GM23248 (cell line): ENCODE data around the gene ARSD. TPM values are rescaled to one million over a fixed set of nuclear protein-coding genes. Genes with fewer than 3 reads are reported as not detected.

Source experiments
- DNase-seq: peaks from one replicate; pipeline ENCODE4 v3.0.0-alpha.2; 2015
- H2AFZ ChIP-seq: fragments of 200-600 bp; sonication (generic); 2 replicates; pipeline ENCODE4 v1.6.1; 2016; ENCODE audit warnings: antibody characterized with exemption
- H3F3A ChIP-seq: fragments of 200-600 bp; sonication (generic); 2 replicates; pipeline ENCODE4 v1.6.1; 2016; ENCODE audit warnings: mild to moderate bottlenecking, antibody characterized with exemption, mixed run types; ENCODE audit not compliant: insufficient read depth
- H3K27ac ChIP-seq: fragments of 200-600 bp; sonication (generic); 2 replicates; pipeline ENCODE4 v1.5.1; 2016; ENCODE audit warnings: mild to moderate bottlenecking
- H3K27me3 ChIP-seq: fragments of 200-600 bp; sonication (generic); replicated peaks from 2 replicates; pipeline ENCODE4 v1.6.1; 2016; ENCODE audit warnings: mild to moderate bottlenecking; ENCODE audit not compliant: insufficient read depth
- H3K36me3 ChIP-seq: fragments of 200-600 bp; sonication (generic); 2 replicates; pipeline ENCODE4 v1.6.1; 2016; ENCODE audit warnings: low read depth, mild to moderate bottlenecking
- H3K4me1 ChIP-seq: fragments of 200-600 bp; sonication (generic); 2 replicates; pipeline ENCODE4 v1.6.1; 2016; ENCODE audit warnings: mild to moderate bottlenecking; ENCODE audit not compliant: insufficient read depth
- H3K4me2 ChIP-seq: fragments of 200-600 bp; sonication (generic); one replicate; pipeline ENCODE4 v1.6.1; 2016; ENCODE audit warnings: mild to moderate bottlenecking; ENCODE audit not compliant: unreplicated experiment
- H3K4me3 ChIP-seq: fragments of 200-600 bp; sonication (generic); 2 replicates; pipeline ENCODE4 v1.5.1; 2016; ENCODE audit warnings: mild to moderate bottlenecking
- H3K79me2 ChIP-seq: fragments of 200-600 bp; sonication (generic); 2 replicates; pipeline ENCODE4 v1.6.1; 2016; ENCODE audit warnings: mild to moderate bottlenecking; ENCODE audit not compliant: insufficient read depth
- H3K9ac ChIP-seq: fragments of 200-600 bp; sonication (generic); 2 replicates; pipeline ENCODE4 v1.6.1; 2016; ENCODE audit warnings: mild to moderate bottlenecking
- H3K9me2 ChIP-seq: fragments of 200-600 bp; sonication (generic); 2 replicates; pipeline ENCODE4 v1.6.1; 2016; ENCODE audit warnings: mixed run types, mild to moderate bottlenecking, moderate library complexity; ENCODE audit not compliant: insufficient read depth
- H3K9me3 ChIP-seq: fragments of 200-600 bp; sonication (generic); one replicate; pipeline ENCODE4 v1.6.1; 2017; ENCODE audit warnings: low read depth
- H4K20me1 ChIP-seq: fragments of 200-600 bp; sonication (generic); 2 replicates; pipeline ENCODE4 v1.6.0; 2016; ENCODE audit not compliant: insufficient read depth
- EZH2 ChIP-seq: fragments of 200-600 bp; sonication (generic); IDR thresholded peaks from 2 replicates; pipeline ENCODE4 v1.6.1; 2018; ENCODE audit warnings: antibody characterized with exemption, mild to moderate bottlenecking; ENCODE audit not compliant: insufficient read depth, poor library complexity, severe bottlenecking
- EZH2phosphoT487 ChIP-seq: fragments of 200-600 bp; sonication (generic); IDR thresholded peaks from 2 replicates; pipeline ENCODE4 v1.6.1; 2018; ENCODE audit warnings: antibody characterized with exemption, moderate library complexity, mild to moderate bottlenecking, low read depth; ENCODE audit not compliant: insufficient read depth
- WGBS, 2 experiments: methylation state at CpG; one replicate each; pipeline ENCODE4 v1.1.6; 2015 to 2017; ENCODE audit warnings: low lambda C conversion rate in 2 of 2, low coverage in 1 of 2; ENCODE audit errors: missing lambda C conversion rate in 2 of 2; 5-methylcytosine and 5-hydroxymethylcytosine counted together
- in situ Hi-C: fragments of 300-500 bp; cut with MboI; formaldehyde crosslinking; loops from 2 replicates; pipeline ENCODE4 v1.15.0; 2020
- polyA plus RNA-seq: library from polyadenylated mRNA; unstranded; fragments of >200 nt; fragmentation: Nextera tagmentation; extraction: Ambion mirVana; gene quantifications from 2 replicates; pipeline ENCODE4 v1.2.1, GENCODE V29; 2016
- total RNA-seq: library from RNA; depleted of rRNA; stranded (reverse); fragments of >200 nt; shearing (Covaris generic); gene quantifications from 2 replicates; pipeline ENCODE4 v1.2.3, GENCODE V29; 2014

Gene ARSD
- total and polyA plus RNA-seq, 2 experiments from 2014 or later = 10.7 to 11.7 TPM

GRCh38 chrX:2934715-2935710, 5.9 kb upstream of the ARSD start:
- Histone ChIP-seq H3K9ac (no peak overlapping the region), H3K27ac (no peak overlapping the region), H3K27me3 (no peaks in the 10 kb centered on the region), H4K20me1 (no peaks in the 10 kb centered on the region), H3K79me2 (no peaks in the 10 kb centered on the region), H3K9me3 (no peaks in the 10 kb centered on the region), H3K9me2 (no peaks in the 10 kb centered on the region), H3F3A (no peaks in the 10 kb centered on the region), H3K36me3 (no peaks in the 10 kb centered on the region), H3K4me2 (no peak overlapping the region), H2AFZ (no peak overlapping the region), H3K4me1 (no peaks in the 10 kb centered on the region), H3K4me3 (no peak overlapping the region)
- in situ Hi-C loops = no loop called here
- DNase-seq = no peak
- TF ChIP-seq EZH2phosphoT487 = no peak
- no peak for TF ChIP-seq EZH2
- 49% methylated on average over 12 to 18 of the region's 18 CpGs for WGBS, 2 experiments

DNA sequence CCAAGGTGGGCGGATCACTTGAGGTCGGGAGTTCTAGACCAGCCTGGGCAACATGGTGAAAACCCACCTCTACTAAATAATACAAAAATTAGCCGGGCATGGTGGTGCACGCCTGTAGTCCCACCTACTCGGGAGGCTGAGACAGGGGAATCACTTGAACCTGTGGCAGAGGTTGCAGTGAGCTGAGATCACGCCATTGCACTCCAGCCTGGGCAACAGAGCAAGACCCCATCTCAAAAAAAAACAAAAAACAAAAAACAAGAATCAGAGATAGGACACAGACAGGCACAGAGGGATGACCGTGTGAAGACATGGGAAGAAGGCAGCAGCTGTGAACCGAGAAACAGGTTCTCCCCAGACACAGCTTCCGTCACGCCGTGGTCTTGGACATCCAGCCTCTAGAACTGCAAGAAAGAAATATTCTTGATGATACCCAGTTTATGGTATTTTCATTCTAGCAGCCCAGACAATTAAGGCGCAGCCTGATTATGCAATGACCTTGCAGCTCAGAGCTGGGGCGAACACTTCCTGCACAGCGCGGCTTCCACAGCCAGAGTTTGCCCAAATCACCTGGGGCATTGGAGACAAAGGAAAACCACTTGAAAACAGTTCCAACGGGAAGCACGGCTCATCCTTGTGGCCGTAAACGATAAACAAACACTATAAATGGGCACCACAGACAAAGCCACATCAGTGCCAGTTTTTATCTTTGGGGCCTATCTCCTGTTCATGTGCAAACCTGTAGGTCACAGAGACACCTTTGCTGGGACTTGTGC, 4.2 kb upstream of the ARSD start:
- no peaks in the 10 kb centered on the region for H4K20me1 ChIP-seq
- no peak overlapping the region for H3K9ac ChIP-seq
- no peak overlapping the region for H2AFZ ChIP-seq
- no peak overlapping the region for H3K27ac ChIP-seq
- no peaks in the 10 kb centered on the region for H3F3A ChIP-seq
- no peaks in the 10 kb centered on the region for H3K9me3 ChIP-seq
- no peaks in the 10 kb centered on the region for H3K4me1 ChIP-seq
- H3K79me2 ChIP-seq = no peaks in the 10 kb centered on the region
- no peak for DNase-seq
- 69 to 75% methylated on average over 17 to 19 of the region's 19 CpGs for WGBS, 2 experiments
- no peak for TF ChIP-seq EZH2
- TF ChIP-seq EZH2phosphoT487 = no peak
- no peak overlapping the region for H3K4me3 ChIP-seq
- in situ Hi-C loops = no loop called here
- no peaks in the 10 kb centered on the region for H3K27me3 ChIP-seq
- H3K36me3 ChIP-seq = no peaks in the 10 kb centered on the region
- H3K4me2 ChIP-seq = no peak overlapping the region
- no peaks in the 10 kb centered on the region for H3K9me2 ChIP-seq

GRCh38 chrX:2931612-2932011, 2.5 kb upstream of the ARSD start:
- H2AFZ ChIP-seq = no peak overlapping the region
- H3K4me1 ChIP-seq = no peaks in the 10 kb centered on the region
- no peaks in the 10 kb centered on the region for H3K9me2 ChIP-seq
- no peaks in the 10 kb centered on the region for H3F3A ChIP-seq
- no peaks in the 10 kb centered on the region for H3K9me3 ChIP-seq
- DNase-seq = no peak
- H3K4me2 ChIP-seq = no peak overlapping the region
- H3K9ac ChIP-seq = no peak overlapping the region
- in situ Hi-C loops = no loop called here
- H3K27ac ChIP-seq = no peak overlapping the region
- H3K27me3 ChIP-seq = no peaks in the 10 kb centered on the region
- TF ChIP-seq EZH2 (no peak), EZH2phosphoT487 (no peak)
- 76 to 78% methylated on average over 4 of the region's 4 CpGs for WGBS, 2 experiments
- no peaks in the 10 kb centered on the region for H3K36me3 ChIP-seq
- H3K4me3 ChIP-seq = no peak overlapping the region
- H3K79me2 ChIP-seq = no peaks in the 10 kb centered on the region
- H4K20me1 ChIP-seq = no peaks in the 10 kb centered on the region

DNA sequence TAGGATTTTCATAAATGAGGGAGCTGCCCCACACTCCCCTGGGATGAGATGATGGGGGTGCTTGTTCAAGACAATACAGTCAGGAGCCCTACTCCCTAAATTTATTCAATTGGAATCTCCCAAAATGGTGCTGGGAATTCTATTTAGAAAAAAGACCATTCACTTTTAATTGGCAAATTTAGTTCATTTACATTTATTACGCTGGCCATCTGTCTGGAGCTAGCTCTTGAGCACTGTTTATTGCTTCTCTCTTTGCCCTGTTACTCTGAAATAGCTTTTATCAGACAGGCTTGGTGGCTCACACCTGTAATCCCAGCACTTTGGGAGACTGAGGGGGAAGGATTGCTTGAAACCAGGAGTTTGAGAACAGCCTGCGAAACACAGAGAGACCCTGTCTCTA, 2.0 kb upstream of the ARSD start:
- no peaks in the 10 kb centered on the region for H3K36me3 ChIP-seq
- TF ChIP-seq EZH2phosphoT487 = no peak
- H3F3A ChIP-seq = no peaks in the 10 kb centered on the region
- no peak overlapping the region for H3K27ac ChIP-seq
- no peak for DNase-seq
- H4K20me1 ChIP-seq = no peaks in the 10 kb centered on the region
- no peaks in the 10 kb centered on the region for H3K27me3 ChIP-seq
- H2AFZ ChIP-seq = no peak overlapping the region
- no peak overlapping the region for H3K4me2 ChIP-seq
- H3K4me1 ChIP-seq = no peaks in the 10 kb centered on the region
- no peaks in the 10 kb centered on the region for H3K9me2 ChIP-seq
- H3K9ac ChIP-seq = no peak overlapping the region
- in situ Hi-C loops = no loop called here
- no peak overlapping the region for H3K4me3 ChIP-seq
- H3K79me2 ChIP-seq = no peaks in the 10 kb centered on the region
- H3K9me3 ChIP-seq = no peaks in the 10 kb centered on the region
- 58 to 61% methylated on average over 2 of the region's 2 CpGs for WGBS, 2 experiments
